Colonic mucosa (tissue), 4 donors: ENCODE data around the gene TTC38. TPM values are rescaled to one million over a fixed set of nuclear protein-coding genes. Genes with fewer than 3 reads are reported as not detected.

Experiments
- DNase-seq: peaks from one replicate; pipeline ENCODE4 v3.0.0-alpha.2; 2020
- H3K27ac ChIP-seq: fragments of 200-600 bp; one replicate; pipeline ENCODE4 v1.8.0; 2021
- H3K27me3 ChIP-seq: fragments of 200-600 bp; one replicate; pipeline ENCODE4 v1.8.0; 2021
- H3K36me3 ChIP-seq: fragments of 200-600 bp; one replicate; pipeline ENCODE4 v1.8.0; 2021
- H3K4me1 ChIP-seq: fragments of 200-600 bp; one replicate; pipeline ENCODE4 v1.8.0; 2021; ENCODE audit warnings: mild to moderate bottlenecking
- H3K4me3 ChIP-seq: fragments of 200-600 bp; one replicate; pipeline ENCODE4 v1.8.0; 2021
- H3K9ac ChIP-seq, 2 donors: one replicate each; pipeline ENCODE4 v1.7.0; 2013; ENCODE audit warnings: control low read depth in 2 of 2, low read depth in 2 of 2, low read length in 2 of 2
- H3K9me3 ChIP-seq: fragments of 200-600 bp; one replicate; pipeline ENCODE4 v1.8.0; 2021
- CTCF ChIP-seq: fragments of 200-600 bp; IDR thresholded peaks from one replicate; pipeline ENCODE4 v1.8.0; 2022; ENCODE audit warnings: antibody characterized with exemption, mild to moderate bottlenecking
- intact Hi-C: fragments of 100-400 bp; cut with DNase I; formaldehyde crosslinking; loops from one replicate; pipeline ENCODE4 v1.14.1; 2022
- total RNA-seq, 2 donors: library from RNA; stranded (reverse); fragmentation: NEBNext Ultra II Directional in 1 of 2; extraction: Animal tissue kit (Norgen Biotek cat#: 25700) in 1 of 2; gene quantifications; one replicate each; pipeline ENCODE4 v1.2.1, GENCODE V29; 2021
- donor health status: healthy.
- donor health status: DM: no; HTN: no; CAD: no.
- donor health status: DM: no; HTN: no; CAD: no.

TTC38 gene
- total RNA-seq, 2 donors from 2014 or later = 124 to 149 TPM

GRCh38 chr22:46294784-46295183 is 27.0 kb downstream of the TTC38 start:
- no peak overlapping the region for H3K4me3 ChIP-seq
- no peaks in the 10 kb centered on the region for H3K9me3 ChIP-seq
- DNase-seq = no peak
- no peaks in the 10 kb centered on the region for H3K27me3 ChIP-seq
- intact Hi-C loops = loop anchor here (5.0 kb wide), 1 partner anchor 47 kb away; no protein-coding TSS in a partner anchor
- no peak overlapping the region for H3K9ac ChIP-seq
- peaks cover 17% of the 10 kb centered on the region for H3K4me1 ChIP-seq
- no peak for TF ChIP-seq CTCF
- no peak overlapping the region for H3K27ac ChIP-seq
- H3K36me3 ChIP-seq = no peaks in the 10 kb centered on the region

- H3K4me3 ChIP-seq = peak overlapping the region; percentile 78
- DNase-seq = no peak
- peaks cover 17% of the 10 kb centered on the region for H3K4me1 ChIP-seq
- peak overlapping the region in 1 of 2 donors; percentile 86 for H3K9ac ChIP-seq
- no peaks in the 10 kb centered on the region for H3K36me3 ChIP-seq
- no peaks in the 10 kb centered on the region for H3K9me3 ChIP-seq
- TF ChIP-seq CTCF = no peak
- no peaks in the 10 kb centered on the region for H3K27me3 ChIP-seq
- intact Hi-C loops = loop anchor here (5.0 kb wide), 1 partner anchor 48 kb away; no protein-coding TSS in a partner anchor
- peak overlapping the region; percentile 95 for H3K27ac ChIP-seq
Observed at GRCh38 chr22:46295277-46295971, 27.6 kb downstream of the TTC38 start.

- peak; percentile 98 for DNase-seq
- Histone ChIP-seq H3K4me1 (peaks cover 17% of the 10 kb centered on the region), H3K9me3 (no peaks in the 10 kb centered on the region), H3K36me3 (no peaks in the 10 kb centered on the region), H3K27ac (peak within 1 kb of the TSS; percentile 95), H3K9ac (peak within 1 kb of the TSS; percentile 86 to 89), H3K4me3 (peak within 1 kb of the TSS; percentile 78), H3K27me3 (no peaks in the 10 kb centered on the region)
- intact Hi-C loops = loop anchor here (5.0 kb wide), 1 partner anchor 49 kb away; no protein-coding TSS in a partner anchor
- TF ChIP-seq CTCF = no peak
Observed at GRCh38 chr22:46296257-46297150, 28.7 kb downstream of the TTC38 start, which contains the start of gene GTSE1. Gene GTSE1, plus strand, starts transcription at chr22:46296870. Its CDS starts 531 bp downstream, at chr22:46297401.

- Histone ChIP-seq H3K4me3 (peak overlapping the region; percentile 78), H3K27ac (no peak overlapping the region), H3K9me3 (no peaks in the 10 kb centered on the region), H3K27me3 (no peaks in the 10 kb centered on the region), H3K36me3 (no peaks in the 10 kb centered on the region), H3K4me1 (peaks cover 17% of the 10 kb centered on the region), H3K9ac (peak overlapping the region; percentile 6 to 46)
- DNase-seq = peak; percentile 38
- intact Hi-C loops = loop anchor here (5.0 kb wide), 1 partner anchor 50 kb away; no protein-coding TSS in a partner anchor
- no peak for TF ChIP-seq CTCF
Observed at GRCh38 chr22:46297151-46297812, 29.5 kb downstream of the TTC38 start.

GRCh38 chr22:46299101-46299500 is 31.3 kb downstream of the TTC38 start:
- DNase-seq = no peak
- Histone ChIP-seq H3K9ac (no peak overlapping the region), H3K4me1 (peaks cover 17% of the 10 kb centered on the region), H3K4me3 (no peak overlapping the region), H3K27ac (no peak overlapping the region), H3K27me3 (no peaks in the 10 kb centered on the region), H3K9me3 (no peaks in the 10 kb centered on the region), H3K36me3 (no peaks in the 10 kb centered on the region)
- no peak for TF ChIP-seq CTCF
- intact Hi-C loops = loop anchor here (5.0 kb wide), 1 partner anchor 52 kb away; no protein-coding TSS in a partner anchor
